Measurements from ENCODE around the gene MET. TPM values are rescaled to one million over a fixed set of nuclear protein-coding genes. Genes with fewer than 3 reads are reported as not detected.
A peak's percentile ranks its signal among the peaks of the same experiment; 100 is the strongest.

Gene MET
- total RNA-seq, 1 experiment from 2014 or later = 242 TPM

GRCh38 chr7:116630932-116631671, 40.9 kb upstream of the MET start:
- H3K27me3 Mint-ChIP-seq (ENCODE audit: unreplicated experiment) = no peaks in the 10 kb centered on the region
- H3K9me3 Mint-ChIP-seq (ENCODE audit: low read depth, unreplicated experiment) = no peaks in the 10 kb centered on the region
- H3K4me1 Mint-ChIP-seq (ENCODE audit: low read depth, unreplicated experiment) = peaks cover 35% of the 10 kb centered on the region
- TF ChIP-seq CTCF (IDR thresholded peaks at IDR 0.05; ENCODE audit: unreplicated experiment) = no peak
- CTCF ChIA-PET = interaction anchor here (0.9 to 2.1 kb wide), 4 partner anchors 39 to 170 kb away, joined by 3 to 8 read pairs (median 4); partner anchors contain the start of gene MET
- H3K36me3 Mint-ChIP-seq (ENCODE audit: insufficient read depth, unreplicated experiment) = peaks cover 7% of the 10 kb centered on the region
- BruUV-seq (replicated peaks) = TSS peak; percentile 92
- intact Hi-C loops (cut with micrococcal nuclease; ENCODE audit: unreplicated experiment) = loop anchor here (1.0 kb wide), 1 partner anchor 40 kb away; no protein-coding TSS in a partner anchor
- peak overlapping the region; percentile 88 for H3K27ac Mint-ChIP-seq (ENCODE audit: unreplicated experiment)
- peak overlapping the region; percentile 49 for H3K4me3 Mint-ChIP-seq (ENCODE audit: low read depth, unreplicated experiment)
- peak; percentile 88 for DNase-seq

GRCh38 chr7:116631676-116632075, 40.3 kb upstream of the MET start:
- H3K9me3 Mint-ChIP-seq (ENCODE audit: low read depth, unreplicated experiment) = no peaks in the 10 kb centered on the region
- H3K4me1 Mint-ChIP-seq (ENCODE audit: low read depth, unreplicated experiment) = peaks cover 35% of the 10 kb centered on the region
- CTCF ChIA-PET = interaction anchor here (0.9 to 2.1 kb wide), 3 partner anchors 40 to 105 kb away, joined by 3 to 8 read pairs (median 6); partner anchors contain the start of gene MET
- H3K4me3 Mint-ChIP-seq (ENCODE audit: low read depth, unreplicated experiment) = no peak overlapping the region
- intact Hi-C loops (cut with micrococcal nuclease; ENCODE audit: unreplicated experiment) = loop anchor here (1.0 kb wide), 1 partner anchor 40 kb away; no protein-coding TSS in a partner anchor
- TF ChIP-seq CTCF (IDR thresholded peaks at IDR 0.05; ENCODE audit: unreplicated experiment) = no peak
- peaks cover 7% of the 10 kb centered on the region for H3K36me3 Mint-ChIP-seq (ENCODE audit: insufficient read depth, unreplicated experiment)
- BruUV-seq (replicated peaks) = no TSS peak
- DNase-seq = no peak
- peak overlapping the region; percentile 88 for H3K27ac Mint-ChIP-seq (ENCODE audit: unreplicated experiment)
- H3K27me3 Mint-ChIP-seq (ENCODE audit: unreplicated experiment) = no peaks in the 10 kb centered on the region

GRCh38 chr7:116632384-116632783, 39.6 kb upstream of the MET start:
- Mint-ChIP-seq H3K9me3 (ENCODE audit: low read depth, unreplicated experiment) (no peaks in the 10 kb centered on the region), H3K27ac (ENCODE audit: unreplicated experiment) (no peak overlapping the region), H3K4me3 (ENCODE audit: low read depth, unreplicated experiment) (no peak overlapping the region), H3K4me1 (ENCODE audit: low read depth, unreplicated experiment) (peaks cover 35% of the 10 kb centered on the region), H3K36me3 (ENCODE audit: insufficient read depth, unreplicated experiment) (peaks cover 7% of the 10 kb centered on the region), H3K27me3 (ENCODE audit: unreplicated experiment) (no peaks in the 10 kb centered on the region)
- BruUV-seq (replicated peaks) = no TSS peak
- CTCF ChIA-PET = interaction anchor here (1.6 kb wide), 1 partner anchor 20 kb away, joined by 5 read pairs; no protein-coding TSS in a partner anchor
- no peak for TF ChIP-seq CTCF (IDR thresholded peaks at IDR 0.05; ENCODE audit: unreplicated experiment)
- DNase-seq = no peak
- intact Hi-C loops (cut with micrococcal nuclease; ENCODE audit: unreplicated experiment) = no loop called here

- CTCF ChIA-PET = interaction anchor here (0.6 to 1.6 kb wide), 2 partner anchors 19 to 172 kb away, joined by 3 to 5 read pairs; no protein-coding TSS in a partner anchor
- H3K9me3 Mint-ChIP-seq (ENCODE audit: low read depth, unreplicated experiment) = no peaks in the 10 kb centered on the region
- no peak for TF ChIP-seq CTCF (IDR thresholded peaks at IDR 0.05; ENCODE audit: unreplicated experiment)
- H3K4me1 Mint-ChIP-seq (ENCODE audit: low read depth, unreplicated experiment) = peaks cover 35% of the 10 kb centered on the region
- peaks cover 7% of the 10 kb centered on the region for H3K36me3 Mint-ChIP-seq (ENCODE audit: insufficient read depth, unreplicated experiment)
- no peaks in the 10 kb centered on the region for H3K27me3 Mint-ChIP-seq (ENCODE audit: unreplicated experiment)
- DNase-seq = no peak
- BruUV-seq (replicated peaks) = no TSS peak
- H3K27ac Mint-ChIP-seq (ENCODE audit: unreplicated experiment) = peak overlapping the region; percentile 75
- intact Hi-C loops (cut with micrococcal nuclease; ENCODE audit: unreplicated experiment) = no loop called here
- peak overlapping the region; percentile 50 for H3K4me3 Mint-ChIP-seq (ENCODE audit: low read depth, unreplicated experiment)
Observed at GRCh38 chr7:116633131-116633988, 38.6 kb upstream of the MET start.

All from Calu3 (cell line).